GM12875 (cell line): ENCODE results near the gene RAET1L.
"Not testable (repeated sequence)": the region's sequence is repeated elsewhere in the genome, so short reads cannot be mapped to it uniquely, and the experiment has no call there.

ENCODE experiments used
- H3K4me3 ChIP-seq: one replicate; pipeline ENCODE4 v1.5.1; 2011; ENCODE audit warnings: low read depth, low read length, control low read depth
- CTCF ChIP-seq: IDR thresholded peaks from 2 replicates; pipeline ENCODE4 v1.5.1; 2011; ENCODE audit warnings: low read depth, mild to moderate bottlenecking, control low read depth, inconsistent platforms, low read length, moderate library complexity, borderline replicate concordance; ENCODE audit not compliant: insufficient read depth

Gene RAET1L

GRCh38 chr6:150026976-150027805 lies 1.9 kb upstream of the RAET1L start:
- no peak overlapping the region for H3K4me3 ChIP-seq
- TF ChIP-seq CTCF, result no peak

GRCh38 chr6:150024646-150025155 lies 631 bp downstream of the RAET1L start:
- H3K4me3 ChIP-seq, result no peak overlapping the region
- TF ChIP-seq CTCF, result no peak

GRCh38 chr6:150024021-150024420 lies 1.3 kb downstream of the RAET1L start:
- H3K4me3 ChIP-seq, result not testable (repeated sequence)

- not testable (repeated sequence) for H3K4me3 ChIP-seq
These were observed 3.5 kb downstream of the RAET1L start for GRCh38 chr6:150021870-150022269.

GRCh38 chr6:150018846-150019580 lies 6.3 kb downstream of the RAET1L start:
- no peak overlapping the region for H3K4me3 ChIP-seq
- no peak for TF ChIP-seq CTCF

- not testable (repeated sequence) for H3K4me3 ChIP-seq
These were observed 8.2 kb downstream of the RAET1L start for GRCh38 chr6:150017186-150017521.

GRCh38 chr6:150016324-150017185 lies 8.8 kb downstream of the RAET1L start:
- peak; percentile 36; the same call in 1 of the 2 replicates for TF ChIP-seq CTCF

GRCh38 chr6:150015281-150016001 lies 9.9 kb downstream of the RAET1L start:
- not testable (repeated sequence) for H3K4me3 ChIP-seq

More at GRCh38 chr6:150016324-150017185, 8.8 kb downstream of the RAET1L start:
- H3K4me3 ChIP-seq, result no peak overlapping the region

GRCh38 chr6:150014623-150015280 lies 10.6 kb downstream of the RAET1L start:
- not testable (repeated sequence) for H3K4me3 ChIP-seq

More at GRCh38 chr6:150015281-150016001, 9.9 kb downstream of the RAET1L start:
- 0 out of 2 replicates have a peak, but pooled peaks have one; percentile 4 for TF ChIP-seq CTCF

GRCh38 chr6:150013785-150014622 lies 11.3 kb downstream of the RAET1L start:
- H3K4me3 ChIP-seq, result not testable (repeated sequence)
